ENCODE data around the gene HOXD11.

GRCh38 chr2:176100547-176101140, 6.4 kb upstream of the HOXD11 start:
- TF ChIP-seq EZH2 (IDR thresholded peaks at IDR 0.05; ENCODE audit: borderline replicate concordance, low read depth, low read length, poor library complexity, severe bottlenecking) (no peak), CTCF (conservative IDR thresholded peaks at IDR 0.05; ENCODE audit: low read depth, low read length) (no peak)
